SK-N-SH (cell line): ENCODE results near the gene SLC5A9. TPM values are rescaled to one million over a fixed set of nuclear protein-coding genes. Genes with fewer than 3 reads are reported as not detected.

Source experiments
- CTCF ChIA-PET: fragments of 300-600, 350-600 bp; formaldehyde crosslinking; extraction: SDS; loops from one replicate; lab custom pipeline; 2021; lab: Yijun Ruan, JAX
- POLR2A ChIA-PET: fragments of 350-600 bp; sonication (Branson Sonifier 250); formaldehyde crosslinking; extraction: SDS; loops from one replicate; lab custom pipeline; 2020; ENCODE audit warnings: antibody characterized with exemption, inconsistent platforms; lab: Yijun Ruan, JAX
- DNase-seq: peaks from one replicate; pipeline ENCODE4 v3.0.0; 2012
- H2AFZ ChIP-seq: fragments of 200-600 bp; sonication (generic); 2 replicates; pipeline ENCODE4 v1.8.1; 2016; ENCODE audit warnings: antibody characterized with exemption, mild to moderate bottlenecking, low read depth
- H3F3A ChIP-seq: fragments of 200-600 bp; sonication (generic); replicated peaks from 2 replicates; pipeline ENCODE3; 2016; ENCODE audit warnings: antibody characterized with exemption, mild to moderate bottlenecking; ENCODE audit not compliant: insufficient read depth
- H3K27ac ChIP-seq, 2 experiments: fragments of 200-500 bp in 1 of 2; fragments of 200-600 bp in 1 of 2; sonication (Bioruptor generic) in 1 of 2; sonication (generic), shearing (Covaris generic) in 1 of 2; 2 replicates each; pipeline versions ENCODE4 v1.5.1 to v1.6.1; 2014 to 2016; ENCODE audit warnings: low read depth in 2 of 2, inconsistent platforms in 1 of 2, low read length in 1 of 2, mild to moderate bottlenecking in 1 of 2, mixed read lengths in 1 of 2
- H3K27me3 ChIP-seq: fragments of 200-600 bp; sonication (generic), shearing (Covaris generic); 2 replicates; pipeline ENCODE4 v1.6.1; 2016; ENCODE audit warnings: mixed run types; ENCODE audit not compliant: insufficient read depth
- H3K36me3 ChIP-seq, 2 experiments: fragments of 200-500 bp in 1 of 2; fragments of 200-600 bp in 1 of 2; sonication (Bioruptor generic) in 1 of 2; sonication (generic) in 1 of 2; replicated peaks in 1 of 2; 2 replicates each; pipeline versions ENCODE3 to v1.5.1; 2014 to 2016; ENCODE audit warnings: low read length in 1 of 2, mild to moderate bottlenecking in 1 of 2; ENCODE audit not compliant: insufficient read depth in 2 of 2, control insufficient read depth in 1 of 2
- H3K4me1 ChIP-seq, 2 experiments: fragments of 200-500 bp in 1 of 2; fragments of 200-600 bp in 1 of 2; sonication (Bioruptor generic) in 1 of 2; sonication (generic), shearing (Covaris generic) in 1 of 2; 2 replicates each; pipeline versions ENCODE4 v1.5.1 to v1.6.1; 2014 to 2016; ENCODE audit warnings: low read depth in 1 of 2, low read length in 1 of 2, mixed run types in 1 of 2; ENCODE audit not compliant: insufficient read depth in 2 of 2, control insufficient read depth in 1 of 2
- H3K4me2 ChIP-seq: fragments of 200-600 bp; sonication (generic), shearing (Covaris generic); 2 replicates; pipeline ENCODE4 v1.6.1; 2017; ENCODE audit warnings: mixed run types
- H3K4me3 ChIP-seq, 2 experiments: fragments of 200-500 bp in 1 of 2; fragments of 200-600 bp in 1 of 2; sonication (Bioruptor generic) in 1 of 2; sonication (generic), shearing (Covaris generic) in 1 of 2; 2 replicates each; pipeline versions ENCODE4 v1.5.1 to v1.8.1; 2014 to 2016; ENCODE audit warnings: low read depth in 2 of 2, inconsistent platforms in 1 of 2, low read length in 1 of 2, mild to moderate bottlenecking in 1 of 2, mixed read lengths in 1 of 2, moderate library complexity in 1 of 2
- H3K79me2 ChIP-seq: fragments of 200-600 bp; sonication (generic); 2 replicates; pipeline ENCODE4 v1.8.1; 2017; ENCODE audit warnings: mild to moderate bottlenecking; ENCODE audit not compliant: insufficient read depth
- H3K9ac ChIP-seq: fragments of 200-600 bp; sonication (generic); 2 replicates; pipeline ENCODE4 v1.6.1; 2017; ENCODE audit warnings: mixed run types
- H3K9me2 ChIP-seq: fragments of 200-600 bp; sonication (generic); 2 replicates; pipeline ENCODE4 v1.6.1; 2017; ENCODE audit warnings: mixed run types
- H3K9me3 ChIP-seq: fragments of 200-600 bp; sonication (generic); 2 replicates; pipeline ENCODE4 v1.6.1; 2017; ENCODE audit warnings: mixed run types, mild to moderate bottlenecking, moderate library complexity
- H4K20me1 ChIP-seq: fragments of 200-600 bp; sonication (generic); 2 replicates; pipeline ENCODE4 v1.6.1; 2017; ENCODE audit warnings: mild to moderate bottlenecking, mixed run types; ENCODE audit not compliant: insufficient read depth
- CTCF ChIP-seq: fragments of 200-600 bp; sonication (generic); IDR thresholded peaks from 2 replicates; pipeline ENCODE4 v1.6.1; 2017; ENCODE audit warnings: antibody characterized with exemption, mild to moderate bottlenecking, moderate library complexity
- ELF1 ChIP-seq: IDR thresholded peaks from 2 replicates; pipeline ENCODE4 v1.4.0; 2012
- EZH2phosphoT487 ChIP-seq: fragments of 200-600 bp; sonication (generic); IDR thresholded peaks from 2 replicates; pipeline ENCODE4 v1.6.1; 2017; ENCODE audit warnings: low read depth, mixed run types, mild to moderate bottlenecking, antibody characterized with exemption, moderate library complexity, borderline replicate concordance
- FOSL2 ChIP-seq: IDR thresholded peaks from 2 replicates; pipeline ENCODE4 v1.4.0; 2012; ENCODE audit warnings: low read depth, mild to moderate bottlenecking, moderate library complexity, borderline replicate concordance
- FOXM1 ChIP-seq: IDR thresholded peaks from 2 replicates; pipeline ENCODE4 v1.4.0; 2012; ENCODE audit warnings: low read depth, mild to moderate bottlenecking
- GABPA ChIP-seq: IDR thresholded peaks from 2 replicates; pipeline ENCODE4 v1.4.0; 2012; ENCODE audit warnings: low read depth, mild to moderate bottlenecking
- JUND ChIP-seq: IDR thresholded peaks from 2 replicates; pipeline ENCODE4 v1.4.0; 2012
- MAX ChIP-seq: IDR thresholded peaks from 2 replicates; pipeline ENCODE4 v1.4.0; 2012; ENCODE audit warnings: low read depth
- MEF2A ChIP-seq: IDR thresholded peaks from 2 replicates; pipeline ENCODE4 v1.4.0; 2012; ENCODE audit warnings: low read depth, borderline replicate concordance
- MXI1 ChIP-seq: IDR thresholded peaks from 2 replicates; pipeline ENCODE4 v1.6.1; 2012; ENCODE audit warnings: mild to moderate bottlenecking, low read depth, low read length, improper control_type of control experiment
- SIN3A ChIP-seq: IDR thresholded peaks from 2 replicates; pipeline ENCODE4 v1.6.1; 2012; ENCODE audit warnings: low read depth, mild to moderate bottlenecking, low read length, moderate library complexity, borderline replicate concordance
- SMC3 ChIP-seq: IDR thresholded peaks from 2 replicates; pipeline ENCODE4 v1.6.1; 2012; ENCODE audit warnings: low read depth, low read length, improper control_type of control experiment
- TAF1 ChIP-seq: IDR thresholded peaks from 2 replicates; pipeline ENCODE4 v1.6.1; 2012; ENCODE audit warnings: low read depth, mild to moderate bottlenecking, low read length, moderate library complexity, borderline replicate concordance
- TEAD4 ChIP-seq: IDR thresholded peaks from 2 replicates; pipeline ENCODE4 v1.4.0; 2012; ENCODE audit warnings: mild to moderate bottlenecking, borderline replicate concordance; ENCODE audit not compliant: insufficient read depth
- YY1 ChIP-seq: IDR thresholded peaks from 2 replicates; pipeline ENCODE4 v1.4.0; 2012; ENCODE audit warnings: low read depth, mild to moderate bottlenecking
- ZBTB33 ChIP-seq: IDR thresholded peaks from 2 replicates; pipeline ENCODE4 v1.4.0; 2012; ENCODE audit warnings: low read depth, borderline replicate concordance
- WGBS: methylation state at CpG from one replicate; pipeline ENCODE4 v1.1.6; 2017; ENCODE audit warnings: low lambda C conversion rate; 5-methylcytosine and 5-hydroxymethylcytosine counted together
- polyA plus RNA-seq, 3 experiments: library from polyadenylated mRNA; depleted of rRNA; stranded (reverse); fragments of >200 nt; gene quantifications; 2 replicates each; pipeline ENCODE4 v1.2.3, GENCODE V29; 2012
- TF ChIP-seq, protein P1 (sequence below): IDR thresholded peaks from 2 replicates; pipeline ENCODE4; 2012
- TF ChIP-seq, protein P2 (sequence below): IDR thresholded peaks from 2 replicates; pipeline ENCODE4 v1.4.0; 2012; ENCODE audit warnings: low read depth, borderline replicate concordance

Gene SLC5A9
- polyA plus RNA-seq, 1 of the 3 experiments (the other 2 are of a cell fraction): not detected

GRCh38 chr1:48194801-48195200, 27.7 kb upstream of the SLC5A9 start:
- H2AFZ ChIP-seq: no peak overlapping the region
- no peaks in the 10 kb centered on the region for H4K20me1 ChIP-seq
- no peak for TF ChIP-seq EZH2phosphoT487
- TF ChIP-seq MAX: no peak
- TF ChIP-seq, protein P1, sequence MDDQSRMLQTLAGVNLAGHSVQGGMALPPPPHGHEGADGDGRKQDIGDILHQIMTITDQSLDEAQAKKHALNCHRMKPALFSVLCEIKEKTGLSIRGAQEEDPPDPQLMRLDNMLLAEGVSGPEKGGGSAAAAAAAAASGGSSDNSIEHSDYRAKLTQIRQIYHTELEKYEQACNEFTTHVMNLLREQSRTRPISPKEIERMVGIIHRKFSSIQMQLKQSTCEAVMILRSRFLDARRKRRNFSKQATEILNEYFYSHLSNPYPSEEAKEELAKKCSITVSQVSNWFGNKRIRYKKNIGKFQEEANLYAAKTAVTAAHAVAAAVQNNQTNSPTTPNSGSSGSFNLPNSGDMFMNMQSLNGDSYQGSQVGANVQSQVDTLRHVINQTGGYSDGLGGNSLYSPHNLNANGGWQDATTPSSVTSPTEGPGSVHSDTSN: no peak
- TF ChIP-seq CTCF: no peak
- TF ChIP-seq ZBTB33: no peak
- TF ChIP-seq SMC3: no peak
- TF ChIP-seq, all 33 proteins: peak for 0
- ChIA-PET CTCF (interaction anchor here (0.7 to 3.0 kb wide), 6 partner anchors 9 to 303 kb away, joined by 3 to 16 read pairs (median 4); no protein-coding TSS in a partner anchor), POLR2A (no interaction called here)
- Histone ChIP-seq H3F3A (no peaks in the 10 kb centered on the region), H3K4me3 (no peak overlapping the region), H3K9me3 (no peaks in the 10 kb centered on the region), H3K4me1 (no peaks in the 10 kb centered on the region; a peak in 1 of 4 replicates), H3K27me3 (peaks cover 4% of the 10 kb centered on the region; the same call in 1 of the 2 replicates), H3K36me3 (no peaks in the 10 kb centered on the region), H3K79me2 (no peaks in the 10 kb centered on the region), H3K4me2 (no peak overlapping the region), H3K27ac (no peak overlapping the region), H3K9me2 (no peaks in the 10 kb centered on the region), H3K9ac (no peak overlapping the region)
- WGBS: 8% methylated on average over 2 of the region's 2 CpGs
- no peak for DNase-seq

DNA sequence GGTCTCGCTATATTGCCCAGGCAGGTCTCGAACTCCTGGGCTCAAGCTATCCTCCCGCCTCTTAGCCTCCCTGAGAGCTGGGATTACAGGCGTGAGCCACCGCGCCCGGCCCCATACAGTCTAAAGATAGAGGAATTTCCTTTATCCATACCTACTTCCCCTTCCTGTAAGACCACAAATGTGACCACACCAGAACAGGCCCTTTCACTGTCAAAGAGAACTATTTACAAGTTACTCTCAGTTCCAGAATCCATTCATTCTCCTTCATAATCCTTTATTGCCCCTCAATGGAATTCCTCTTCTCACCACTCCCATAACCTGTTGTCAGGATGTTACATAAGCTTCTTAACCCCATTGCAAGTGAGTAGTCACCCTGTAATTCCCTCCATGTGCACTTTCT, 26.3 kb upstream of the SLC5A9 start:
- no peak overlapping the region for H3K4me2 ChIP-seq
- no peak overlapping the region for H2AFZ ChIP-seq
- no peak overlapping the region for H3K9ac ChIP-seq
- no peaks in the 10 kb centered on the region for H3K79me2 ChIP-seq
- no peaks in the 10 kb centered on the region for H3F3A ChIP-seq
- no peaks in the 10 kb centered on the region for H3K9me2 ChIP-seq
- no peaks in the 10 kb centered on the region for H3K36me3 ChIP-seq
- WGBS: 67% methylated on average over 7 of the region's 7 CpGs
- H4K20me1 ChIP-seq: no peaks in the 10 kb centered on the region
- H3K27ac ChIP-seq: no peak overlapping the region
- ChIA-PET POLR2A (no interaction called here), CTCF (interaction anchor here (1.0 to 3.0 kb wide), 5 partner anchors 67 to 458 kb away, joined by 3 to 16 read pairs (median 4); no protein-coding TSS in a partner anchor)
- H3K4me1 ChIP-seq: no peaks in the 10 kb centered on the region; a peak in 1 of 4 replicates
- peaks cover 4% of the 10 kb centered on the region; the same call in 1 of the 2 replicates for H3K27me3 ChIP-seq
- H3K9me3 ChIP-seq: no peaks in the 10 kb centered on the region
- DNase-seq: no peak
- H3K4me3 ChIP-seq: no peak overlapping the region
- no peak for TF ChIP-seq MEF2A
- TF ChIP-seq YY1: no peak
- no peak for TF ChIP-seq EZH2phosphoT487
- TF ChIP-seq TAF1: no peak
- TF ChIP-seq GABPA: no peak
- TF ChIP-seq FOSL2: no peak
- no peak for TF ChIP-seq SIN3A
- TF ChIP-seq MAX: no peak
- no peak for TF ChIP-seq FOXM1
- TF ChIP-seq, protein P2, sequence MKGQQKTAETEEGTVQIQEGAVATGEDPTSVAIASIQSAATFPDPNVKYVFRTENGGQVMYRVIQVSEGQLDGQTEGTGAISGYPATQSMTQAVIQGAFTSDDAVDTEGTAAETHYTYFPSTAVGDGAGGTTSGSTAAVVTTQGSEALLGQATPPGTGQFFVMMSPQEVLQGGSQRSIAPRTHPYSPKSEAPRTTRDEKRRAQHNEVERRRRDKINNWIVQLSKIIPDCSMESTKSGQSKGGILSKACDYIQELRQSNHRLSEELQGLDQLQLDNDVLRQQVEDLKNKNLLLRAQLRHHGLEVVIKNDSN: no peak
- no peak for TF ChIP-seq MXI1
- no peak for TF ChIP-seq JUND
- TF ChIP-seq ZBTB33: no peak
- TF ChIP-seq TEAD4: no peak
- TF ChIP-seq ELF1: no peak
